NCI-H1417 (cell line): ENCODE data around the gene TSN.

Experiments used
- DNase-seq, 3 experiments: peaks; one replicate each; lab custom pipeline; 2025; lab: John Stamatoyannopoulos, UW

The TSN gene

GRCh38 chr2:121746071-121746578, 9.3 kb upstream of the TSN start:
- no peak for DNase-seq

GRCh38 chr2:121748202-121748601, 7.2 kb upstream of the TSN start:
- DNase-seq, result no peak

DNA sequence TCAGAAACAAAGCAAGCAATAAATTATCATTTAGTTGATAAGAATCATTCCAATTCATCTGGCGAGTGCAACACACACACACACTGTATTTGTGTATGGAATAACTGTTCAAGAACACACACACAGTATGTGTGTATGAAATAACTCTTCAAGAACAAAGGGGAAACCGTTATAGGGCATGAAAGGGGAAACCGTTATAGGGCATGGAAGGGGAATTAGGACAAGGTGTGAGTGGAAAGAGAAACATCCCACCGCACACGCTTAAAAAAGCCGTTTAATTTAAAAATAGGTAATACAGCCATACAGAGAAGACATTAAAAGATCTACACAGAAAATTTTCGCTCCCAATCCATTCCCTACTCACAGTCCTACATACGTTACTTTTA, 607 bp upstream of the TSN start:
- DNase-seq, result peak in 1 of 3 experiments; percentile 38

- no peak for DNase-seq
Observed at GRCh38 chr2:121764681-121765228, 9.3 kb downstream of the TSN start.

- no peak for DNase-seq
Observed at GRCh38 chr2:121766624-121767023, 11.2 kb downstream of the TSN start.

DNA sequence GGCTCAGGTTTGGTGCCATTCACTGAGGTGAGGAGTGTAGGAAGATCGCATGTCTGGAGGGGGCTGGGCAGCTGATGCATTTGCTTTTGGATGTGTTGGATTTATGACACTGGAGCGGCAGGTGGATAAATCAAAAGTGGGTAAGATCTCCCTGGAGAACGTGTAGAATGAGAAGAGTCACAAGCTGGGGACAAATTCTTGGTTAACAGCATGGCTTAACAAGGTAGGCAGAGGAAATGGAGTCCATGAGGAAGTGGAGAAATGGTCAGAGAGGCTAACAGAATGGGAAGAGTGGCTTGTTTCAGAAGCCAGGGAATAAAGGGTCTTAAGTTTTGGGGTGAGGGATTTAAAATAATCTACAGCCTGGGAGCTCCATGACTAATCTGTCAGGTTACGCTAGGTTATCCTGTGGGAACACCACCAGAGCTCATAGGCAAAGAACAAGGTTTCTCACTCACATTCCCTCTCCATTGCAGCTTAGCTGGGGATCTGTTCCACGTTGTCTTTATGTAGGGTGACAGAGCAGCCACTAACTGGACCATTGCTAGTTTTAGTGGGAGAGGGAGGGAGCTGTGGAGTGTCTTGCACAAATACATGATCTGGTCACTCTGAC, 12.8 kb downstream of the TSN start:
- no peak for DNase-seq

DNA sequence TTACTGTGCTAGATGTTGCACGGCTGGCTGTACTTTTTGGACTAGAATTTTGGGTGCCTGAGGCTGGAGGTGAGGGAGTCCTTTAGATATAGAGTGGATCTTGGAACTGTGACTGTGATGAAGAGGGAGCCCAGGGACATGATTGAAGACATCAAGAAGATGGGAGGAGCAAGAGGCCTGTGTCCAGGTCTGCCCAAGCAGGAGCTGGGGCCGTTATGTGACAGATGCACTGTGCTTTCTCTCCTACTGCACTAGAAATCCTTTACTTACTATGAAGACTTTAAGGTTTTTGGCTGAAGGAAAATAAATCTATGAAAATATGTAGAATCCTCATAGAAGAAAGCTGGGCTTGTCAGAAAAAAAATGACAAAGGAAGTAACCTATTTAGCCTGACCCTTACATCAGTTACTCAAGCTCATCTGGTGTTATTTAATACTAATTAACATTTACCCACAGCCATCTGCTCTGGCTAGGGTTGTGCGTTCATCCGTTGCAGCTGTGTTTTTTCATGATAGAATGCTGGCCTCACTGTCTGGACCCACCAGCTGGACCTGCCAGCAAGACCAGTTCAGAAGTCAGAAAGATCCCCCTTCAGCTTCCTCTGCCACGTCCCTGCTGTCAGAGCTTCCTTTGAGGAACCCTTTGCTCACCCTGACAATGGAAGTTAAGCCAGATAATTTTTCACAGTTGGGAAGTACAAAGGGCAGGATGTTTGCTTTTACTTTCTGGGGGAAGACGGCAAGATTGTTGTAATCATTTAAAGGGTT, 16.7 kb downstream of the TSN start:
- DNase-seq, result peak in 1 of 3 experiments; percentile 46

DNA sequence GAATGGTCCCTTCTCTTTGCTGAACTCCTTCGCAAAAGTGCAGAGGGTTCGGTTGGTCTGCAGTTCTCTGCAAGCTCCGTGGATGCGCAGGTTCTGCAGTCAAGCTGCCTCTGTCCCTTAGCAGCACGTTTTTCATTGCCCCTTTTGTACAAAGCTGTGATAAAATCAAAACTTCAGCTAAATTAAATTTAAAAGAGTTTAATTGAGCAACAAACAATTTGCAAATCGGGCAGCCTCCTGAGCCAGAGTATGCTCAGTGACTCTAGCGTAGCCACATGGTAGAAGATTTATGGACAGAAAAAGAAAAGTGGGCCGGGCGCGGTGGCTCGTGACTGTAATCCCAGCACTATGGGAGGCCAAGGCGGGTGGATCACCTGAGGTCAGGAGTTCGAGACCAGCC, 18.8 kb downstream of the TSN start:
- DNase-seq, result no peak

GRCh38 chr2:121776361-121776760, 20.9 kb downstream of the TSN start:
- no peak for DNase-seq

- DNase-seq, result no peak
Observed at GRCh38 chr2:121776885-121777698, 21.6 kb downstream of the TSN start.

DNA sequence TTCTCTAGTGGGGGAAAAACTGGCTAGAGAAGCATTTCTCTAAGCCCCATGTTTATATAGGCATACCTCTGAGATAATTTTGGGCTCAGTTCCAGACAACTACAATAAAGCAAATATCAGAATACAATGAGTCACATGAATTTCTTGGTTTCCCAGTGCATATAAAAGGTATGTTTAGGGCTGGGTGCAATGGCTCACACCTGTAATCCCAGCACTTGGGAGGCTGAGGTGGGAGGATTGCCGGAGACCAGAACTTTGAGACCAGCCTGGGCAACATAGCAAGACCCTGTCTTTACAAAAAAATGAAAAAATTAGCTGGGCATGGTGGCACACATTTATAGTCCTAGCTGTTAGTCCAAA, 22.2 kb downstream of the TSN start:
- DNase-seq, result no peak

- DNase-seq, result no peak
Observed at GRCh38 chr2:121778741-121779487, 23.5 kb downstream of the TSN start.

DNA sequence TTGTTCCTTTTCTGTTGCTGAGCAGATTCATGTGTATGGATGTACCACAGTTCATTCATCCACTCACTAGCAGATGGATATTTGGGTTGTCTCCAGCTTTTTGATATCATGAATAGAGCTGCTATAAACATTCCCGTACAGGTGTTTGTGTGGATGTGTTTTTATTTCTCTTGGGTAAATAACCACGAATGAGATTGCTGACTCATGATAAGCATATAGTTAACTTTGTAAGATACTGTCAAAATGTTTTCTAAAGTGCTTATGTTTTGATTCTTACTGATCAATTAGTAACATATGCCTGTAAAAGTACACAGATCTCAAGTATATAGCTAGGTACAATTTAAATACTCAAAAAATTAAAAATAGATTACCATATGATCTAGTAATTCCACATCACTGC, 27.7 kb downstream of the TSN start:
- DNase-seq, result no peak

DNA sequence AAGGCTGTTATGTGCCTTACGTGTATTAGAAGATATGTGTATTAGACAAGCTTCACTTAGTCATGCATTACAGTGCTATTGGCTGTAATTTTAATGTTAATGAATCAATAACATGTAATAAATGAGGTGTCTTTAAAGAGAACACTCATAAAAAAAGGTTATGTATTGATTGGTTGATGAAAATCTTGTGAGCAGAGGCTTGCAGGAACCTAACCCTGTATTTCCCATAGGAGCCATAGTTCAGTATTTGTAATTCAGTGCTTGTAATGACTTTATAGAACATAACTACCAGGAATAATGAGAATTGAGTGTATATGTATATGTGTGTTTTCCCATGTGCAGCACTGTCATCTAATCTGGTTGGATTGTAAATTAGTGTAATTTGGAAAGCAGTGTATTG, 33.2 kb downstream of the TSN start:
- no peak for DNase-seq

DNA sequence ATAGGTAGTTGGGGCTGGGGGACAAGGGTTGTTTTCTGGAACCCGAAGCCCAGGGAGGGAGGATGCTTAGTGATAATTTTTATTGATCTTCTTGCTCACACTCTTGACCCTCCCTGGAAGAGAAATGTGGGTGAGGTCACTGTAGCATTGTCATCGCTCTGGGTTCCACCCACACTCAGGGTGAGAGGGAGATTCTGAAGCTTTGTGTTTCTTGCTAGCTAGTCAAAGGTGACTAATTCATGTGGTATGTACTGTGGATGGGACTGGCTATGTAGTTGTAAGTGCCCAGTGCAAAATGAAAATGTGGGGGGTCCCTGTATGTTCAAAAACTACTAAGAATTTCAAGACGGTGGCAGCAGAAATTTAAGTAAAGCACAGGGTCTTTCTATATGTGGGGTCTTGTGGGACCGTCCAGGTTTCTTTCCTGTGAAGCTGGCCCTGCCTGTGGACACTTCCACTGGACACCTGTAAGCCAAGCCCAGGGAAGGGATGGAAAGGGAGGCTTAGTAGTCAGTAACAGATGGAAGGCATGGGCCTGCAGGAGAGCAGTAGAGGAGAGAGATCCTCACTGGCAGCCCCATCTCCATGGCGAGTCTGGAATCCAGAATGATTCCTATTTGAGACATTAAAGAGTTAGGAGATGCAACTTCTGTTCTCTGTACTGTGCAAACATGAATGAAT, 35.0 kb downstream of the TSN start:
- DNase-seq, result no peak

DNA sequence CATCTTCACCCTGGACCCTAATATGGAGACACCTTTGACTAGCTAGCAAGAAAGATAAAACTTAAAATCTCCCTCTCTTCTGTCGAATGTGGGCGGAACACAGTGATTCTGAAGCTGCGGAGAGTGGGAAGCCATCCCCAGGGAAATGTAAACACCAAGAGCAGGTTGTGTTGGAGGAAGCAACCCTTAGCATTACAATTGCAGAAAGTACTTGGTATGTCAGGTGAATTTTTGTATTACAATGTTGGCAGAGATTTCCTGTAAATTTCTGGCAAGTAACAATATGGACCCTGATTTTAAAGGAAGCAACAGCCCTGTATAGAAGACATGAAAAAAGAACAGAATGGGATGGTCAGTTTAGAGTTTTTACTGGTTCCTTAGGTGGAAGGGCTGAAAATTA, 35.8 kb downstream of the TSN start:
- no peak for DNase-seq

DNA sequence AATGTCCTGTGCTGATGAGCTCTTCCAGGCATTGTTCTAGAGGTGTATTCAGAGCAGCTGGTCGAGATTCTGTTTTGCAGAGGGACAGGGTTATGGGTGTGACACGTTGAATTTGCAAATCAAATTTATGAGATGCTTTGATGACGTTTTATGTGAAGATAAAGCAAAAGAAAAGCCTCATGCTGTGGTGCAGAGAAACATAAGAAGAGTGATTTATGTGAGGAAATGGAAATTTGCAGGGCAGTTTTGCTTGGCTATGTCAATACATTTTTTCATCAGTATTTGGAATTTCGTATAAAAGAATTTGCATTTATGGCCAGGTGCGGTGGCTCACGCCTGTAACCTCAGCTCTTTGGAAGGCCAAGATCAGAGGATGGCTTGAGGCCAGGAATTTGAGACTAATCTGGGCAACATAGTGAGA, 36.4 kb downstream of the TSN start:
- DNase-seq, result no peak

GRCh38 chr2:121793816-121794215, 38.4 kb downstream of the TSN start:
- no peak for DNase-seq

GRCh38 chr2:121794233-121794632, 38.8 kb downstream of the TSN start:
- DNase-seq, result no peak

DNA sequence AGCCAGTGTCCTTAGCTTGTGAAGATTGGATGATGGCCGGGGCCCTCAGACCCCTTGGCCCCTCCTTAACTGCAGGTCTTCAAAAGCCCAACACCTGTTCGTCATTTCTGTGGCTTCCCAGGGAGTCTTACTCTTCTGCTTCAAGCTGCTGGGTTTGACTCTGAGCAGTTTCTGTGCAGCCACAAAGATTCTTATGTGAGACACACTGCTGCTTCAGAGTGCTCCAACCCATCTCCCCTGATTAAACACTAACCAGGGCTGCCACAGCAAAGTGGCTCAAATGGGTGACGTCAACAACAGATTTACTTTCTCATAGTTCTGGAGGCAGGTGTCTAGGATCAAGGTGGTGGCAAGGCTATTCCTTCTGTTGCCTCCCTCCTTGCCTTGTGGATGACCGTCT, 40.8 kb downstream of the TSN start:
- DNase-seq, result no peak

DNA sequence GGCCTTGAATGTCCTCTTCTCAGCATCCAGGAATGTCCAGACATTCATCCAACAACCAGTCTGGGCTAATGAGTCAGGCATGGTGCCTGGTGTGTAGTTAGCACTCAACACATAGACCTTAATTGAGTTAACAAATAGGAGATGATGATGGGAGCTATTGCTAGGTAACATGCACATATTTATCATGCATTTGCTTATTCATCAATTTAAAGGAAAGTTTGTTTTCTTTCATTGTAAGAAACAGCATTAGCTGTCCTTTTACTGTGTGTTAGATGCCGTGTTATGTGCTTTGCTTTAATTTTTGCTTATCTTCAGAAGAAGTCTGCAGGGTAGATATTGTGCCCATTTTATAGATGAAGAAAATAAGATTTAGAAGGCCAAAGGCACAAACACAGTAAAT, 43.2 kb downstream of the TSN start:
- DNase-seq, result no peak
